Liver (tissue), 3 donors: ENCODE results near the gene GCH1.
"Not testable (repeated sequence)": the region's sequence is repeated elsewhere in the genome, so short reads cannot be mapped to it uniquely, and the experiment has no call there.

ENCODE experiments used
- CTCF ChIP-seq: fragments of 150-350 bp; IDR thresholded peaks from 2 replicates; pipeline ENCODE4 v1.5.1; 2017; ENCODE audit warnings: improper control_type of control experiment, low read depth, low read length; ENCODE audit not compliant: missing input control
- GABPA ChIP-seq, 2 donors: IDR thresholded peaks in 1 of 2; conservative IDR thresholded peaks in 1 of 2; 2 replicates each; pipeline ENCODE4 v1.6.1; 2016; ENCODE audit warnings: antibody characterized with exemption in 2 of 2, mild to moderate bottlenecking in 1 of 2, moderate library complexity in 1 of 2
- HNF4G ChIP-seq: IDR thresholded peaks from 2 replicates; pipeline ENCODE4 v1.6.1; 2016; ENCODE audit warnings: antibody characterized with exemption
- MAX ChIP-seq: IDR thresholded peaks from 2 replicates; pipeline ENCODE4 v1.6.1; 2016; ENCODE audit warnings: antibody characterized with exemption
- REST ChIP-seq: IDR thresholded peaks from 2 replicates; pipeline ENCODE4 v1.6.1; 2016; ENCODE audit warnings: antibody characterized with exemption, mild to moderate bottlenecking
- RXRA ChIP-seq, 2 donors: IDR thresholded peaks; 2 replicates each; pipeline ENCODE4 v1.6.1; 2017 to 2018; ENCODE audit warnings: antibody characterized with exemption in 2 of 2, mild to moderate bottlenecking in 1 of 2
- TAF1 ChIP-seq: conservative IDR thresholded peaks from 2 replicates; pipeline ENCODE4 v1.6.1; 2016; ENCODE audit warnings: antibody characterized with exemption, mild to moderate bottlenecking
- YY1 ChIP-seq: IDR thresholded peaks from 2 replicates; pipeline ENCODE4 v1.6.1; 2016; ENCODE audit warnings: antibody characterized with exemption, mild to moderate bottlenecking
- donor health status: healthy.
- donor health status: healthy.

- TF ChIP-seq CTCF; TAF1; HNF4G; MAX; RXRA (IDR thresholded peaks at IDR 0.05); GABPA (IDR thresholded peaks at IDR 0.05 in 1 of 2, conservative IDR thresholded peaks at IDR 0.05 in 1 of 2); REST; YY1: not testable (repeated sequence)
These were observed 6.3 kb upstream of the GCH1 start for GRCh38 chr14:54908973-54909372.
